ENCODE results near the gene ARMH2.
"Not testable (repeated sequence)": the region's sequence is repeated elsewhere in the genome, so short reads cannot be mapped to it uniquely, and the experiment has no call there.

ARMH2 gene

GRCh38 chr6:24764833-24765828 lies 33.6 kb downstream of the ARMH2 start:
- not testable (repeated sequence) for H3K4me3 Mint-ChIP-seq; DNase-seq (ENCODE audit: low spot score in 2 of 2); H3K27me3 Mint-ChIP-seq; H3K27ac Mint-ChIP-seq; H3K36me3 Mint-ChIP-seq; ATAC-seq (ENCODE audit: low read depth); H3K4me1 Mint-ChIP-seq; H3K9me3 Mint-ChIP-seq

- H3K36me3 Mint-ChIP-seq = no peaks in the 10 kb centered on the region
- no peak for DNase-seq (ENCODE audit: low spot score in 2 of 2)
- H3K4me3 Mint-ChIP-seq = no peak overlapping the region
- no peak overlapping the region for H3K27ac Mint-ChIP-seq
- H3K4me1 Mint-ChIP-seq = peaks cover 3% of the 10 kb centered on the region
- no peak for ATAC-seq (ENCODE audit: low read depth)
- H3K27me3 Mint-ChIP-seq = no peaks in the 10 kb centered on the region
- no peaks in the 10 kb centered on the region for H3K9me3 Mint-ChIP-seq
Observed at GRCh38 chr6:24763578-24763977, 35.1 kb downstream of the ARMH2 start.

GRCh38 chr6:24761851-24762250 lies 36.9 kb downstream of the ARMH2 start:
- Mint-ChIP-seq H3K9me3 (no peaks in the 10 kb centered on the region), H3K4me1 (peaks cover 3% of the 10 kb centered on the region), H3K36me3 (no peaks in the 10 kb centered on the region), H3K27ac (no peak overlapping the region), H3K4me3 (no peak overlapping the region), H3K27me3 (no peaks in the 10 kb centered on the region)
- DNase-seq (ENCODE audit: low spot score in 2 of 2) (no peak), ATAC-seq (ENCODE audit: low read depth) (no peak)

GRCh38 chr6:24761193-24761835 lies 37.4 kb downstream of the ARMH2 start:
- H3K4me1 Mint-ChIP-seq = peaks cover 3% of the 10 kb centered on the region
- no peaks in the 10 kb centered on the region for H3K36me3 Mint-ChIP-seq
- no peaks in the 10 kb centered on the region for H3K9me3 Mint-ChIP-seq
- H3K27me3 Mint-ChIP-seq = no peaks in the 10 kb centered on the region
- no peak for DNase-seq (ENCODE audit: low spot score in 2 of 2)
- no peak overlapping the region for H3K27ac Mint-ChIP-seq
- no peak overlapping the region for H3K4me3 Mint-ChIP-seq
- ATAC-seq (ENCODE audit: low read depth) = no peak

GRCh38 chr6:24760210-24760609 lies 38.5 kb downstream of the ARMH2 start:
- Mint-ChIP-seq H3K27me3 (no peaks in the 10 kb centered on the region), H3K36me3 (no peaks in the 10 kb centered on the region), H3K4me1 (peaks cover 3% of the 10 kb centered on the region), H3K4me3 (no peak overlapping the region), H3K9me3 (no peaks in the 10 kb centered on the region), H3K27ac (no peak overlapping the region)
- DNase-seq (ENCODE audit: low spot score in 2 of 2) (no peak), ATAC-seq (ENCODE audit: low read depth) (no peak)

- DNase-seq (ENCODE audit: low spot score in 2 of 2) (no peak), ATAC-seq (ENCODE audit: low read depth) (no peak)
- Mint-ChIP-seq H3K27me3 (no peaks in the 10 kb centered on the region), H3K27ac (no peak overlapping the region), H3K4me1 (peaks cover 3% of the 10 kb centered on the region), H3K4me3 (no peak overlapping the region), H3K9me3 (no peaks in the 10 kb centered on the region), H3K36me3 (no peaks in the 10 kb centered on the region)
Observed at GRCh38 chr6:24759718-24760117, 39.0 kb downstream of the ARMH2 start.

- H3K9me3 Mint-ChIP-seq = peaks cover 2% of the 10 kb centered on the region
- H3K4me1 Mint-ChIP-seq = peaks cover 3% of the 10 kb centered on the region
- no peak overlapping the region for H3K27ac Mint-ChIP-seq
- DNase-seq (ENCODE audit: low spot score in 2 of 2) (no peak), ATAC-seq (ENCODE audit: low read depth) (no peak)
- H3K4me3 Mint-ChIP-seq = no peak overlapping the region
- no peaks in the 10 kb centered on the region for H3K27me3 Mint-ChIP-seq
- peaks cover 1% of the 10 kb centered on the region for H3K36me3 Mint-ChIP-seq
Observed at GRCh38 chr6:24757611-24758010, 41.1 kb downstream of the ARMH2 start.

GRCh38 chr6:24755279-24755678 lies 43.4 kb downstream of the ARMH2 start:
- H3K4me1 Mint-ChIP-seq = no peaks in the 10 kb centered on the region
- no peak overlapping the region for H3K27ac Mint-ChIP-seq
- H3K4me3 Mint-ChIP-seq = no peak overlapping the region
- DNase-seq (ENCODE audit: low spot score in 2 of 2) = no peak
- H3K27me3 Mint-ChIP-seq = no peaks in the 10 kb centered on the region
- no peak for ATAC-seq (ENCODE audit: low read depth)
- H3K36me3 Mint-ChIP-seq = peaks cover 1% of the 10 kb centered on the region
- H3K9me3 Mint-ChIP-seq = peaks cover 5% of the 10 kb centered on the region

- not testable (repeated sequence) for H3K4me1 Mint-ChIP-seq; DNase-seq (ENCODE audit: low spot score in 2 of 2); H3K27me3 Mint-ChIP-seq; H3K4me3 Mint-ChIP-seq; ATAC-seq (ENCODE audit: low read depth); H3K36me3 Mint-ChIP-seq; H3K27ac Mint-ChIP-seq; H3K9me3 Mint-ChIP-seq
Observed at GRCh38 chr6:24754378-24754777, 44.3 kb downstream of the ARMH2 start.

GRCh38 chr6:24753545-24753944 lies 45.2 kb downstream of the ARMH2 start:
- H3K9me3 Mint-ChIP-seq = peaks cover 5% of the 10 kb centered on the region
- H3K27ac Mint-ChIP-seq = no peak overlapping the region
- H3K36me3 Mint-ChIP-seq = peaks cover 1% of the 10 kb centered on the region
- DNase-seq (ENCODE audit: low spot score in 2 of 2) (no peak), ATAC-seq (ENCODE audit: low read depth) (no peak)
- H3K4me3 Mint-ChIP-seq = no peak overlapping the region
- peaks cover 6% of the 10 kb centered on the region for H3K4me1 Mint-ChIP-seq
- H3K27me3 Mint-ChIP-seq = no peaks in the 10 kb centered on the region

GRCh38 chr6:24752917-24753492 lies 45.7 kb downstream of the ARMH2 start:
- Mint-ChIP-seq H3K36me3 (peaks cover 1% of the 10 kb centered on the region), H3K4me3 (no peak overlapping the region), H3K9me3 (peaks cover 5% of the 10 kb centered on the region), H3K27ac (no peak overlapping the region), H3K4me1 (peaks cover 6% of the 10 kb centered on the region), H3K27me3 (no peaks in the 10 kb centered on the region)
- ATAC-seq (ENCODE audit: low read depth) (no peak), DNase-seq (ENCODE audit: low spot score in 2 of 2) (no peak)

- ATAC-seq (ENCODE audit: low read depth) (no peak), DNase-seq (ENCODE audit: low spot score in 2 of 2) (no peak)
- Mint-ChIP-seq H3K27ac (no peak overlapping the region), H3K9me3 (peaks cover 5% of the 10 kb centered on the region), H3K4me1 (peaks cover 6% of the 10 kb centered on the region), H3K36me3 (peaks cover 1% of the 10 kb centered on the region), H3K4me3 (no peak overlapping the region), H3K27me3 (no peaks in the 10 kb centered on the region)
Observed at GRCh38 chr6:24752503-24752902, 46.2 kb downstream of the ARMH2 start.

- not testable (repeated sequence) for H3K27ac Mint-ChIP-seq; H3K36me3 Mint-ChIP-seq; H3K27me3 Mint-ChIP-seq; ATAC-seq (ENCODE audit: low read depth); H3K4me1 Mint-ChIP-seq; DNase-seq (ENCODE audit: low spot score in 2 of 2); H3K9me3 Mint-ChIP-seq; H3K4me3 Mint-ChIP-seq
Observed at GRCh38 chr6:24750878-24751277, 47.8 kb downstream of the ARMH2 start.

- no peak for DNase-seq (ENCODE audit: low spot score in 2 of 2)
- Mint-ChIP-seq H3K9me3 (peaks cover 4% of the 10 kb centered on the region), H3K36me3 (peaks cover under 1% of the 10 kb centered on the region), H3K27me3 (no peaks in the 10 kb centered on the region), H3K4me3 (no peak overlapping the region), H3K27ac (no peak overlapping the region), H3K4me1 (peaks cover 12% of the 10 kb centered on the region)
- ATAC-seq (ENCODE audit: low read depth) = no peak
Observed at GRCh38 chr6:24749297-24749696, 49.4 kb downstream of the ARMH2 start.

Data from memory B cell (primary cell).